SK-N-SH (cell line): ENCODE data around the gene SV2A.
"Not testable (repeated sequence)": the region's sequence is repeated elsewhere in the genome, so short reads cannot be mapped to it uniquely, and the experiment has no call there.

Source experiments
- EZH2phosphoT487 ChIP-seq: fragments of 200-600 bp; sonication (generic); IDR thresholded peaks from 2 replicates; pipeline ENCODE4 v1.6.1; 2017; ENCODE audit warnings: low read depth, mixed run types, mild to moderate bottlenecking, antibody characterized with exemption, moderate library complexity, borderline replicate concordance
- FOSL2 ChIP-seq: IDR thresholded peaks from 2 replicates; pipeline ENCODE4 v1.4.0; 2012; ENCODE audit warnings: low read depth, mild to moderate bottlenecking, moderate library complexity, borderline replicate concordance
- MXI1 ChIP-seq: IDR thresholded peaks from 2 replicates; pipeline ENCODE4 v1.6.1; 2012; ENCODE audit warnings: mild to moderate bottlenecking, low read depth, low read length, improper control_type of control experiment
- NFIC ChIP-seq: IDR thresholded peaks from 2 replicates; pipeline ENCODE4 v1.4.0; 2012; ENCODE audit warnings: borderline replicate concordance
- POLR2AphosphoS5 ChIP-seq: IDR thresholded peaks from 2 replicates; pipeline ENCODE4 v1.6.1; 2012; ENCODE audit warnings: low read depth, low read length
- RAD21 ChIP-seq: IDR thresholded peaks from 2 replicates; pipeline ENCODE4 v1.6.1; 2012; ENCODE audit warnings: mild to moderate bottlenecking, low read length
- TF ChIP-seq, protein P1 (sequence below): fragments of 200-600 bp; sonication (generic); IDR thresholded peaks from 2 replicates; pipeline ENCODE4 v1.6.1; 2017; ENCODE audit warnings: antibody characterized with exemption, mild to moderate bottlenecking, moderate library complexity
- TF ChIP-seq, protein P2 (sequence below): IDR thresholded peaks from 2 replicates; pipeline ENCODE4 v1.6.1; 2012; ENCODE audit warnings: mild to moderate bottlenecking, low read depth, low read length, moderate library complexity

DNA sequence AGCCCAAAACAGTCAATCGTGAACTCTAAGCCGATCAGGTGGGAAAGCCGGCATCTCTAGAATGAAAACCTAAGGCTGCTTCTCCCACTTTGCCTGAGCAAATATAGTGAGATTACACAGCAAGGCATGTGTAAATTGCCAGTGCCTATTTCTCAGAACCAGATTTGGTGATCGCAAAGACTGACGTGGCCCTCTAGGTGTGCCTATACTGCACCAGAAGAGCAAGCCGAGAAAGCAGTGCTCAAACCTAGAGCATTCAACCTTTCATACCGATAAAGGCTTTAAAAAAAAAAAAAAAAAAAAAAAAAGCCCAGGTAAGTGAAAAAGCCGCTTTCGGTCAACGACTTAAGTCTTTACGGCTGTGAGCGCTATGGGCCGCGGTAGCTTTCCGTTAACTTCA is 57.4 kb downstream of the SV2A start:
- TF ChIP-seq FOSL2, POLR2AphosphoS5, NFIC, EZH2phosphoT487, MXI1, RAD21: not testable (repeated sequence)
- TF ChIP-seq, protein P1, sequence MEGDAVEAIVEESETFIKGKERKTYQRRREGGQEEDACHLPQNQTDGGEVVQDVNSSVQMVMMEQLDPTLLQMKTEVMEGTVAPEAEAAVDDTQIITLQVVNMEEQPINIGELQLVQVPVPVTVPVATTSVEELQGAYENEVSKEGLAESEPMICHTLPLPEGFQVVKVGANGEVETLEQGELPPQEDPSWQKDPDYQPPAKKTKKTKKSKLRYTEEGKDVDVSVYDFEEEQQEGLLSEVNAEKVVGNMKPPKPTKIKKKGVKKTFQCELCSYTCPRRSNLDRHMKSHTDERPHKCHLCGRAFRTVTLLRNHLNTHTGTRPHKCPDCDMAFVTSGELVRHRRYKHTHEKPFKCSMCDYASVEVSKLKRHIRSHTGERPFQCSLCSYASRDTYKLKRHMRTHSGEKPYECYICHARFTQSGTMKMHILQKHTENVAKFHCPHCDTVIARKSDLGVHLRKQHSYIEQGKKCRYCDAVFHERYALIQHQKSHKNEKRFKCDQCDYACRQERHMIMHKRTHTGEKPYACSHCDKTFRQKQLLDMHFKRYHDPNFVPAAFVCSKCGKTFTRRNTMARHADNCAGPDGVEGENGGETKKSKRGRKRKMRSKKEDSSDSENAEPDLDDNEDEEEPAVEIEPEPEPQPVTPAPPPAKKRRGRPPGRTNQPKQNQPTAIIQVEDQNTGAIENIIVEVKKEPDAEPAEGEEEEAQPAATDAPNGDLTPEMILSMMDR = not testable (repeated sequence)
- TF ChIP-seq, protein P2, sequence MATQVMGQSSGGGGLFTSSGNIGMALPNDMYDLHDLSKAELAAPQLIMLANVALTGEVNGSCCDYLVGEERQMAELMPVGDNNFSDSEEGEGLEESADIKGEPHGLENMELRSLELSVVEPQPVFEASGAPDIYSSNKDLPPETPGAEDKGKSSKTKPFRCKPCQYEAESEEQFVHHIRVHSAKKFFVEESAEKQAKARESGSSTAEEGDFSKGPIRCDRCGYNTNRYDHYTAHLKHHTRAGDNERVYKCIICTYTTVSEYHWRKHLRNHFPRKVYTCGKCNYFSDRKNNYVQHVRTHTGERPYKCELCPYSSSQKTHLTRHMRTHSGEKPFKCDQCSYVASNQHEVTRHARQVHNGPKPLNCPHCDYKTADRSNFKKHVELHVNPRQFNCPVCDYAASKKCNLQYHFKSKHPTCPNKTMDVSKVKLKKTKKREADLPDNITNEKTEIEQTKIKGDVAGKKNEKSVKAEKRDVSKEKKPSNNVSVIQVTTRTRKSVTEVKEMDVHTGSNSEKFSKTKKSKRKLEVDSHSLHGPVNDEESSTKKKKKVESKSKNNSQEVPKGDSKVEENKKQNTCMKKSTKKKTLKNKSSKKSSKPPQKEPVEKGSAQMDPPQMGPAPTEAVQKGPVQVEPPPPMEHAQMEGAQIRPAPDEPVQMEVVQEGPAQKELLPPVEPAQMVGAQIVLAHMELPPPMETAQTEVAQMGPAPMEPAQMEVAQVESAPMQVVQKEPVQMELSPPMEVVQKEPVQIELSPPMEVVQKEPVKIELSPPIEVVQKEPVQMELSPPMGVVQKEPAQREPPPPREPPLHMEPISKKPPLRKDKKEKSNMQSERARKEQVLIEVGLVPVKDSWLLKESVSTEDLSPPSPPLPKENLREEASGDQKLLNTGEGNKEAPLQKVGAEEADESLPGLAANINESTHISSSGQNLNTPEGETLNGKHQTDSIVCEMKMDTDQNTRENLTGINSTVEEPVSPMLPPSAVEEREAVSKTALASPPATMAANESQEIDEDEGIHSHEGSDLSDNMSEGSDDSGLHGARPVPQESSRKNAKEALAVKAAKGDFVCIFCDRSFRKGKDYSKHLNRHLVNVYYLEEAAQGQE = not testable (repeated sequence)
